Measurements from ENCODE around the gene VTA1. TPM values are rescaled to one million over a fixed set of nuclear protein-coding genes. Genes with fewer than 3 reads are reported as not detected.
"Not testable (repeated sequence)": the region's sequence is repeated elsewhere in the genome, so short reads cannot be mapped to it uniquely, and the experiment has no call there.

The VTA1 gene
- 52.9 TPM for polyA plus RNA-seq (2013, experiment 1 of 2)
- 53.4 TPM for polyA plus RNA-seq (2013, experiment 2 of 2)

GRCh38 chr6:142146828-142147662, at the start of gene VTA1, which contains the start of gene NMBR:
TSS of gene VTA1 (plus strand) at chr6:142147263. CDS start at chr6:142147288, 25 bp downstream.
TSS of gene NMBR (minus strand) at chr6:142147122. CDS start at chr6:142088658, 58,464 bp downstream.
- H3K9me3 ChIP-seq (ENCODE audit: control insufficient read depth, low read length): no peaks in the 10 kb centered on the region
- peak within 1 kb of the TSS; percentile 5 to 63 for H3K4ac ChIP-seq (ENCODE audit: low read depth in 1 of 2, low read length in 2 of 2)
- H3K36me3 ChIP-seq (ENCODE audit: control insufficient read depth in 1 of 2, insufficient read depth in 2 of 2, low read depth in 1 of 2, low read length in 2 of 2): peaks cover 0 to 2% of the 10 kb centered on the region in 2 experiments
- peak within 1 kb of the TSS; percentile 95 for H3K9ac ChIP-seq (ENCODE audit: low read length)
- H3K27ac ChIP-seq (ENCODE audit: low read length, poor library complexity, severe bottlenecking): peak within 1 kb of the TSS; percentile 26
- peak within 1 kb of the TSS; percentile 55 for H2AFZ ChIP-seq (ENCODE audit: low read depth, low read length)
- H4K91ac ChIP-seq (ENCODE audit: low read length): no peak within 1 kb of the TSS
- WGBS: under 1% methylated on average over 38 of the region's 38 CpGs
- H3K23ac ChIP-seq (ENCODE audit: low read length in 2 of 2): no peak within 1 kb of the TSS
- peak within 1 kb of the TSS; percentile 80 for H3K4me2 ChIP-seq (ENCODE audit: low read length, poor library complexity, severe bottlenecking)
- H2BK120ac ChIP-seq (ENCODE audit: low read depth, low read length): no peak within 1 kb of the TSS
- peak within 1 kb of the TSS; percentile 10 for H2AK5ac ChIP-seq (ENCODE audit: low read length, severe bottlenecking)
- H2BK5ac ChIP-seq (ENCODE audit: low read depth, low read length, poor library complexity, severe bottlenecking): no peak within 1 kb of the TSS
- H3K4me3 ChIP-seq (ENCODE audit: insufficient read depth in 1 of 2, low read depth in 1 of 2, low read length in 2 of 2): peak within 1 kb of the TSS; percentile 81 to 95
- H3K79me1 ChIP-seq (replicated peaks; ENCODE audit: low read length, poor library complexity, severe bottlenecking): peaks cover 3% of the 10 kb centered on the region
- no peak within 1 kb of the TSS for H3K14ac ChIP-seq (ENCODE audit: low read length in 2 of 2)
- no peak within 1 kb of the TSS for H2BK15ac ChIP-seq (ENCODE audit: low read depth, poor library complexity, severe bottlenecking)
- DNase-seq: peak; percentile 99
- peak within 1 kb of the TSS; percentile 37 to 44 for H3K18ac ChIP-seq (ENCODE audit: low read depth in 1 of 2, low read length in 2 of 2)
- no peaks in the 10 kb centered on the region for H3K27me3 ChIP-seq (ENCODE audit: control insufficient read depth in 1 of 2, insufficient read depth in 1 of 2, low read length in 2 of 2)
- H4K8ac ChIP-seq (ENCODE audit: low read length): peak within 1 kb of the TSS; percentile 83
- H2BK12ac ChIP-seq (ENCODE audit: low read length in 2 of 2): no peak within 1 kb of the TSS
- H3K4me1 ChIP-seq (ENCODE audit: control insufficient read depth, insufficient read depth, low read depth, low read length): no peaks in the 10 kb centered on the region

- not testable (repeated sequence) for H2BK15ac ChIP-seq (ENCODE audit: low read depth, poor library complexity, severe bottlenecking); H3K36me3 ChIP-seq (ENCODE audit: control insufficient read depth in 1 of 2, insufficient read depth in 2 of 2, low read depth in 1 of 2, low read length in 2 of 2); H3K4me2 ChIP-seq (ENCODE audit: low read length, poor library complexity, severe bottlenecking); H4K91ac ChIP-seq (ENCODE audit: low read length); H3K4me1 ChIP-seq (ENCODE audit: control insufficient read depth, insufficient read depth, low read depth, low read length); H2AFZ ChIP-seq (ENCODE audit: low read depth, low read length); H3K79me1 ChIP-seq (replicated peaks; ENCODE audit: low read length, poor library complexity, severe bottlenecking); H4K8ac ChIP-seq (ENCODE audit: low read length); H3K27ac ChIP-seq (ENCODE audit: low read length, poor library complexity, severe bottlenecking); H3K18ac ChIP-seq (ENCODE audit: low read depth in 1 of 2, low read length in 2 of 2); H3K27me3 ChIP-seq (ENCODE audit: control insufficient read depth in 1 of 2, insufficient read depth in 1 of 2, low read length in 2 of 2); H3K9ac ChIP-seq (ENCODE audit: low read length); H3K9me3 ChIP-seq (ENCODE audit: control insufficient read depth, low read length); H3K4ac ChIP-seq (ENCODE audit: low read depth in 1 of 2, low read length in 2 of 2); H3K14ac ChIP-seq (ENCODE audit: low read length in 2 of 2); H2AK5ac ChIP-seq (ENCODE audit: low read length, severe bottlenecking); H3K23ac ChIP-seq (ENCODE audit: low read length in 2 of 2); H2BK5ac ChIP-seq (ENCODE audit: low read depth, low read length, poor library complexity, severe bottlenecking); H3K4me3 ChIP-seq (ENCODE audit: insufficient read depth in 1 of 2, low read depth in 1 of 2, low read length in 2 of 2); H2BK120ac ChIP-seq (ENCODE audit: low read depth, low read length); DNase-seq; H2BK12ac ChIP-seq (ENCODE audit: low read length in 2 of 2)
- WGBS: 95% methylated on average over 5 of the region's 5 CpGs
These were observed 42.2 kb upstream of the VTA1 start for GRCh38 chr6:142104820-142105219.

GRCh38 chr6:142110820-142111219, 36.2 kb upstream of the VTA1 start:
- not testable (repeated sequence) for H3K9ac ChIP-seq (ENCODE audit: low read length); H2BK5ac ChIP-seq (ENCODE audit: low read depth, low read length, poor library complexity, severe bottlenecking); H3K4me3 ChIP-seq (ENCODE audit: insufficient read depth in 1 of 2, low read depth in 1 of 2, low read length in 2 of 2); H2BK15ac ChIP-seq (ENCODE audit: low read depth, poor library complexity, severe bottlenecking); H3K9me3 ChIP-seq (ENCODE audit: control insufficient read depth, low read length); H2BK12ac ChIP-seq (ENCODE audit: low read length in 2 of 2); H3K4ac ChIP-seq (ENCODE audit: low read depth in 1 of 2, low read length in 2 of 2); DNase-seq; H4K91ac ChIP-seq (ENCODE audit: low read length); H3K36me3 ChIP-seq (ENCODE audit: control insufficient read depth in 1 of 2, insufficient read depth in 2 of 2, low read depth in 1 of 2, low read length in 2 of 2); H4K8ac ChIP-seq (ENCODE audit: low read length); H3K14ac ChIP-seq (ENCODE audit: low read length in 2 of 2); H2BK120ac ChIP-seq (ENCODE audit: low read depth, low read length); H3K27ac ChIP-seq (ENCODE audit: low read length, poor library complexity, severe bottlenecking); H2AK5ac ChIP-seq (ENCODE audit: low read length, severe bottlenecking); H3K23ac ChIP-seq (ENCODE audit: low read length in 2 of 2); H3K27me3 ChIP-seq (ENCODE audit: control insufficient read depth in 1 of 2, insufficient read depth in 1 of 2, low read length in 2 of 2); H3K4me2 ChIP-seq (ENCODE audit: low read length, poor library complexity, severe bottlenecking); H2AFZ ChIP-seq (ENCODE audit: low read depth, low read length); H3K79me1 ChIP-seq (replicated peaks; ENCODE audit: low read length, poor library complexity, severe bottlenecking); H3K4me1 ChIP-seq (ENCODE audit: control insufficient read depth, insufficient read depth, low read depth, low read length); H3K18ac ChIP-seq (ENCODE audit: low read depth in 1 of 2, low read length in 2 of 2)
- 95% methylated on average over 8 of the region's 9 CpGs for WGBS

GRCh38 chr6:142112451-142113061, 34.5 kb upstream of the VTA1 start:
- H3K9me3 ChIP-seq (ENCODE audit: control insufficient read depth, low read length): no peaks in the 10 kb centered on the region
- DNase-seq: peak; percentile 74
- no peak overlapping the region for H2AFZ ChIP-seq (ENCODE audit: low read depth, low read length)
- no peak overlapping the region for H2BK15ac ChIP-seq (ENCODE audit: low read depth, poor library complexity, severe bottlenecking)
- no peak overlapping the region for H3K18ac ChIP-seq (ENCODE audit: low read depth in 1 of 2, low read length in 2 of 2)
- WGBS: 6% methylated on average over 4 of the region's 4 CpGs
- no peak overlapping the region for H3K4me2 ChIP-seq (ENCODE audit: low read length, poor library complexity, severe bottlenecking)
- no peak overlapping the region for H3K4me3 ChIP-seq (ENCODE audit: insufficient read depth in 1 of 2, low read depth in 1 of 2, low read length in 2 of 2)
- no peak overlapping the region for H4K8ac ChIP-seq (ENCODE audit: low read length)
- no peaks in the 10 kb centered on the region for H3K27me3 ChIP-seq (ENCODE audit: control insufficient read depth in 1 of 2, insufficient read depth in 1 of 2, low read length in 2 of 2)
- H3K27ac ChIP-seq (ENCODE audit: low read length, poor library complexity, severe bottlenecking): no peak overlapping the region
- H3K14ac ChIP-seq (ENCODE audit: low read length in 2 of 2): no peak overlapping the region
- H3K4ac ChIP-seq (ENCODE audit: low read depth in 1 of 2, low read length in 2 of 2): no peak overlapping the region
- no peaks in the 10 kb centered on the region for H3K36me3 ChIP-seq (ENCODE audit: control insufficient read depth in 1 of 2, insufficient read depth in 2 of 2, low read depth in 1 of 2, low read length in 2 of 2)
- H3K9ac ChIP-seq (ENCODE audit: low read length): no peak overlapping the region
- H4K91ac ChIP-seq (ENCODE audit: low read length): no peak overlapping the region
- no peak overlapping the region for H2AK5ac ChIP-seq (ENCODE audit: low read length, severe bottlenecking)
- no peak overlapping the region for H3K23ac ChIP-seq (ENCODE audit: low read length in 2 of 2)
- H3K4me1 ChIP-seq (ENCODE audit: control insufficient read depth, insufficient read depth, low read depth, low read length): no peaks in the 10 kb centered on the region
- no peak overlapping the region for H2BK12ac ChIP-seq (ENCODE audit: low read length in 2 of 2)
- no peak overlapping the region for H2BK5ac ChIP-seq (ENCODE audit: low read depth, low read length, poor library complexity, severe bottlenecking)
- H3K79me1 ChIP-seq (replicated peaks; ENCODE audit: low read length, poor library complexity, severe bottlenecking): no peaks in the 10 kb centered on the region
- H2BK120ac ChIP-seq (ENCODE audit: low read depth, low read length): no peak overlapping the region
